ENCODE results near the gene RABL6. TPM values are rescaled to one million over a fixed set of nuclear protein-coding genes. Genes with fewer than 3 reads are reported as not detected.
"Not testable (repeated sequence)": the region's sequence is repeated elsewhere in the genome, so short reads cannot be mapped to it uniquely, and the experiment has no call there.

The RABL6 gene
- total RNA-seq, 1 experiment from 2014 or later: 90.9 TPM

- DNase-seq (ENCODE audit: low read depth): no peak
Observed at GRCh38 chr9:136856079-136856476, 48.3 kb downstream of the RABL6 start.

- no peak for DNase-seq (ENCODE audit: low read depth)
Observed at GRCh38 chr9:136856541-136857141, 48.9 kb downstream of the RABL6 start.

- DNase-seq (ENCODE audit: low read depth): no peak
Observed at GRCh38 chr9:136857166-136857565, 49.4 kb downstream of the RABL6 start.

- no peak for DNase-seq (ENCODE audit: low read depth)
Observed at GRCh38 chr9:136857581-136858412, 50.0 kb downstream of the RABL6 start.

GRCh38 chr9:136858452-136858843, 50.7 kb downstream of the RABL6 start:
- no peak for DNase-seq (ENCODE audit: low read depth)

- DNase-seq (ENCODE audit: low read depth): no peak
Observed at GRCh38 chr9:136858844-136859757, 51.4 kb downstream of the RABL6 start.

GRCh38 chr9:136860529-136860928, 52.8 kb downstream of the RABL6 start:
- no peak for DNase-seq (ENCODE audit: low read depth)

- no peak for DNase-seq (ENCODE audit: low read depth)
Observed at GRCh38 chr9:136860933-136861873, 53.5 kb downstream of the RABL6 start.

- no peak for DNase-seq (ENCODE audit: low read depth)
Observed at GRCh38 chr9:136861874-136862457, 54.2 kb downstream of the RABL6 start.

GRCh38 chr9:136862849-136863622, 55.3 kb downstream of the RABL6 start:
- DNase-seq (ENCODE audit: low read depth): no peak

- DNase-seq (ENCODE audit: low read depth): no peak
Observed at GRCh38 chr9:136863623-136864273, 56.0 kb downstream of the RABL6 start.

- no peak for DNase-seq (ENCODE audit: low read depth)
Observed at GRCh38 chr9:136865041-136865767, 57.5 kb downstream of the RABL6 start.

- no peak for DNase-seq (ENCODE audit: low read depth)
Observed at GRCh38 chr9:136865768-136866103, 58.0 kb downstream of the RABL6 start.

- DNase-seq (ENCODE audit: low read depth): not testable (repeated sequence)
Observed at GRCh38 chr9:136866898-136867421, 59.2 kb downstream of the RABL6 start.

- no peak for DNase-seq (ENCODE audit: low read depth)
Observed at GRCh38 chr9:136867480-136867879, 59.7 kb downstream of the RABL6 start.

- DNase-seq (ENCODE audit: low read depth): no peak
Observed at GRCh38 chr9:136867917-136868316, 60.2 kb downstream of the RABL6 start.

GRCh38 chr9:136868644-136869043, 60.9 kb downstream of the RABL6 start:
- DNase-seq (ENCODE audit: low read depth): no peak

- DNase-seq (ENCODE audit: low read depth): not testable (repeated sequence)
Observed at GRCh38 chr9:136869611-136870010, 61.9 kb downstream of the RABL6 start.

Data from HT1080 (cell line).